Femur (tissue), 1 donor: ENCODE results near the gene SLC25A10.
"Not testable (repeated sequence)": the region's sequence is repeated elsewhere in the genome, so short reads cannot be mapped to it uniquely, and the experiment has no call there.

Experiments used
- DNase-seq: peaks from one replicate; pipeline ENCODE4 v3.0.0-alpha.2; 2017

SLC25A10 gene

DNA sequence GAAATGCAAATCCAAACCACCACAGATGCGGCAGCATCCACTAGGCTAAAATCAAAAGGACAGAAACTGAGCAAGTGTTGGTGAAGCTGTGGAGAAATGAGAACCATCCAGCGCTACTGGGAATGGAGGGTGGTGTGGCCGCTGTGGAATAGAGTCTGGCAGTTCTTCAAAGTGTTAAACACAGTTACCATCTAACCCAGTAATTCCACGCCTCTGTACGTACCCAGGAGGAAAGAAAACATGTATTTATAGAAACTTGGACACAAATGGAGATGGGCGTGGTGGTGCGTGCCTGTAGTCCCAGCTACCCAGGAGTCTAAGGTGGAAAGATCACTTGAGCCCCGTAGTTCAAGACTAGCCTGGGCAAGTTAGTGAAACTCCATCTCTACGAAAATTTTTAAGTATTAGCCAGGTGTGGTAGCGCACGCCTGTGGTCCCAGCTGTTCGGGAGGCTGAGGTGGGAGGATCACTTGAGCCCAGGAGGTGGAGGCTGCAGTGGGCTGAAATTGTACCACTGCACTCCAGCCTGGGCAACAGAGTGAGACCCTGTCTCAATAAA, 11.6 kb downstream of the SLC25A10 start:
- no peak for DNase-seq

- DNase-seq = no peak
Observed at GRCh38 chr17:81725439-81725838, 13.4 kb downstream of the SLC25A10 start.

- no peak for DNase-seq
Observed at GRCh38 chr17:81726004-81726403, 13.9 kb downstream of the SLC25A10 start.

DNA sequence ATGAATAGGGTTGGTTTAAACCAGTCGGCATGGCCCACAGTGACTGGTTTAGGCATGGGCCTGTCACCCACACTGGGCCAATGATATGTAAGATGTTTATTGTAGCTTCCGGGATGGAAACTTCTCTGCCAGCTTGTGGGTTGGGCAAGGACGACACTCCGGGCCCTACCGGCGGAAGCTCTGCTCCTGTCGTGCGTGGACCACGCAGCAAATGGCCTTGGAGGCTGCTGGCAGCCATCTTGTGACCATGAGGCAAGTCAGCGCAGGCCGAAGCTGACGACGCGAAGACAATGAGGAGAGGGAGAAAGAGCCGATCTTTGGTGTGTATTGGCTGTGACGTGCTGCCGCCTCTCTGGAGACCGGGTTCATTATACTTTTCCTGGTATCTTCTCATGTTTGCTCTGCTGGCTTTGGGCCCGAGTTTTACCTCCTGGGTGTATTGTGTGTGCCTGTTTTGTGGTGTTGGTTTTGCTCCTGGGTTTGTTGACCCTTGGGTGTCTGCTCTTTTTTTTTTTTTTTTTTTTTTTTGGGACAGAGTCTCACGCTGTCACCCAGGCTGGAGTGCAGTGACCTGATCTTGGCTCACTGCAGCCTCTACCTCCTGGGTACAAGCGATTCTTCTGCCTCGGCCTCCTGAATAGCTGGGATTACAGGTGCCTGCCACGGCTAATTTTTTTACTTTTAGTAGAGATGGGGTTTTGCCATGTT, 15.4 kb downstream of the SLC25A10 start:
- no peak for DNase-seq

- DNase-seq = peak; percentile 84
Observed at GRCh38 chr17:81733507-81734404, 21.7 kb downstream of the SLC25A10 start.

DNA sequence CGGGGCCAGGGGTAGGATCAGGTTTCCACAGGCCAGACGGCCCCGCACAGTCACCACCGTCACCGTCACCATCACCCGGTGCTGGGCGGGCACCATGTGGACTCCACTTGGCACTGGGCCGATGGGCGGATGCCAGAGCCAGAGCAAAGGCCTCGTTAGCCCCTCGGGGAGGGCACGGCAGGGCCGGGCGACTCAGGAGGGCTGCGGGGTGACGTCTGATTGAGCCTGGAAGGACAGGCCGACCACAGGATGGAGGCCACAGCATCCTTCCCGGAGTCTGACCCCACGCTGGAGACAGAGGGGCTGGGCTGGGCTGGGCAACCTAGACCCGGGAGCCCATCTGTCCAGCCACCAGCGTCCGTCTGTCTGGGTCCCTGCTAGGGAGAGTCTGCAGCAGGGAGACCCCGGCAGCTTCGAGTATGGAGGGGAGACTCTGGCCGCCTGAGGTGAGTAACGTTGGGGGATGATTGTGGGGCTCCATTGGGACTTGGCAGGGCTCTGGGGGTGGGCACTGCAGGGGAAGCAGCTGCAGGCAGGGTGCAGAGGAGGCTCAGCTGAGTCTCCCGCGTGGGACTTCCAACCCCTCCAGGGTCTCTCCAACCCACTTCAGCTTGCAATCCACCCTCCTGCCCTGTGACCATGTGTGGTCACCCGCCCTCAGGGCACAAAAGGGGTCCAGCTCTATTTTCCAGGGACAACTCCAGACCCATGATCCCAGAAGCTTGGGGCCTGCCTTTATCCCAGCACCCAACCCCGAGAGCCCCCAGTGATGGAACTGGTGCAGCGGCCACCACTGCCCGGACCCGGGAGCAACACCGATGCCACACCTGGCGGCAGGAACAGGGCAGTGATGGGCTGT, 22.6 kb downstream of the SLC25A10 start:
- no peak for DNase-seq

- no peak for DNase-seq
Observed at GRCh38 chr17:81735264-81736102, 23.4 kb downstream of the SLC25A10 start.

- no peak for DNase-seq
Observed at GRCh38 chr17:81737947-81738800, 26.1 kb downstream of the SLC25A10 start.

GRCh38 chr17:81738801-81739393, 26.8 kb downstream of the SLC25A10 start:
- no peak for DNase-seq

GRCh38 chr17:81739593-81739992, 27.5 kb downstream of the SLC25A10 start:
- not testable (repeated sequence) for DNase-seq

- DNase-seq = no peak
Observed at GRCh38 chr17:81740395-81740961, 28.4 kb downstream of the SLC25A10 start.

DNA sequence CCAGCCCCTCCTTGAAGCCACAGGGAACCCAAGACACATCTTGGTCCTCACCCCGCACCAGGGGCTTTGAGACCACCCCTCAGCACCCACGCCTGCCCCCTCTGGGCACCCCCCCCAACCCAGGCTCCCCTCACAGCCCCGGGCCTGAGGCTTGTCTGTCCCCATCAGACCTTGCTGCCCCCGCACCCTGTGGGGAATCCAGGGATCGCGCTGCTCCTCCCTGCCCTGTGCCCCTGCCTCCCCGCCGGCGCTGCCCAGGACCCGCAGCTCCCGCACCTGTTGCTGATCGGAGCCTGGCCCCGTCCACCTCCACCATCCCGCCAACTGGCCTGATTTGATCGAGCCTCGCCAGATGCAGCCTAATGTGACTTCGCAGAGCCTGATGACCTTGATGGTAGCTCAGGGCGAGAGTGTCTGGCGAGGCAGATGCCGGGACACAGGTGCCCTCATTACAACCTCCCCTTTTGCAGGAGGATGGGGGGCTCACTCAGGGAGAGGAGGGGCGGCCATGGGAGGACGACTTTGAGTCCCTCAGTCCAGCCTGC, 29.0 kb downstream of the SLC25A10 start:
- no peak for DNase-seq

- no peak for DNase-seq
Observed at GRCh38 chr17:81741594-81742452, 29.7 kb downstream of the SLC25A10 start.
